IMR-90 (cell line): ENCODE measurements around the gene PRDM1. TPM values are rescaled to one million over a fixed set of nuclear protein-coding genes. Genes with fewer than 3 reads are reported as not detected.

Experiments used
- ATAC-seq: fragments of 200-7000 bp; cut with Tn5 transposase; 2 replicates; pipeline ENCODE4 v1.9.1; 2020; ENCODE audit warnings: low read depth, mild to moderate bottlenecking, moderate library complexity
- BruUV-seq: library from RNA; stranded (reverse); fragments of 400-500 nt; replicated peaks from 2 replicates; lab custom pipeline; 2021; lab: Mats Ljungman, UMichigan
- CTCF ChIA-PET: fragments of 300-600 bp; formaldehyde crosslinking; extraction: SDS; loops from one replicate; lab custom pipeline; 2021; ENCODE audit warnings: antibody characterized with exemption; lab: Yijun Ruan, JAX
- POLR2A ChIA-PET: fragments of 300-600 bp; sonication (Branson Sonifier 250); formaldehyde crosslinking; loops from one replicate; lab custom pipeline; 2022; ENCODE audit warnings: antibody characterized with exemption; ENCODE audit not compliant: unreplicated experiment; lab: Charles Lee
- DNase-seq: peaks from one replicate; pipeline ENCODE4 v3.0.0; 2013
- H2AFZ ChIP-seq: replicated peaks from 2 replicates; pipeline ENCODE3; 2013; ENCODE audit warnings: low read length, mild to moderate bottlenecking; ENCODE audit not compliant: poor library complexity
- H2AK5ac ChIP-seq: 2 replicates; pipeline ENCODE4 v1.6.1; 2013; ENCODE audit warnings: low read depth, low read length, inconsistent platforms
- H2AK9ac ChIP-seq: replicated peaks from 2 replicates; pipeline ENCODE3; 2013; ENCODE audit warnings: mild to moderate bottlenecking, low read depth, low read length, moderate library complexity; ENCODE audit not compliant: poor library complexity
- H2BK120ac ChIP-seq: 2 replicates; pipeline ENCODE4 v1.6.1; 2013; ENCODE audit warnings: low read depth, low read length, inconsistent platforms
- H2BK15ac ChIP-seq: 3 replicates; pipeline ENCODE4 v1.6.1; 2013; ENCODE audit warnings: low read depth, low read length, inconsistent platforms
- H2BK20ac ChIP-seq: 2 replicates; pipeline ENCODE4 v1.6.1; 2013; ENCODE audit warnings: low read depth, mild to moderate bottlenecking, inconsistent platforms, low read length, moderate library complexity
- H2BK5ac ChIP-seq: 2 replicates; pipeline ENCODE4 v1.6.1; 2013; ENCODE audit warnings: mild to moderate bottlenecking, low read depth, low read length, inconsistent platforms; ENCODE audit not compliant: poor library complexity, severe bottlenecking
- H3K14ac ChIP-seq: replicated peaks from 2 replicates; pipeline ENCODE4 v1.6.1; 2013; ENCODE audit warnings: low read depth, low read length, inconsistent platforms
- H3K18ac ChIP-seq: 2 replicates; pipeline ENCODE4 v1.6.1; 2013; ENCODE audit warnings: low read depth, low read length, control low read depth
- H3K23ac ChIP-seq: 2 replicates; pipeline ENCODE4 v1.6.1; 2013; ENCODE audit warnings: low read depth, low read length, inconsistent platforms
- H3K27ac ChIP-seq: 2 replicates; pipeline ENCODE4 v1.5.1; 2013; ENCODE audit warnings: mild to moderate bottlenecking, control low read depth, low read length; ENCODE audit not compliant: insufficient read depth
- H3K27me3 ChIP-seq: 2 replicates; pipeline ENCODE4 v1.6.1; 2013; ENCODE audit warnings: low read length; ENCODE audit not compliant: control insufficient read depth, insufficient read depth
- H3K36me3 ChIP-seq: 2 replicates; pipeline ENCODE4 v1.6.1; 2013; ENCODE audit warnings: low read length, mixed read lengths; ENCODE audit not compliant: control insufficient read depth, insufficient read depth
- H3K4ac ChIP-seq: 2 replicates; pipeline ENCODE4 v1.6.1; 2013; ENCODE audit warnings: low read depth, low read length, inconsistent platforms
- H3K4me1 ChIP-seq: 2 replicates; pipeline ENCODE4 v1.6.1; 2013; ENCODE audit warnings: low read length, mixed read lengths; ENCODE audit not compliant: control insufficient read depth, insufficient read depth
- H3K4me2 ChIP-seq: 2 replicates; pipeline ENCODE4 v1.6.1; 2013; ENCODE audit warnings: low read depth, mild to moderate bottlenecking, control low read depth, low read length, moderate library complexity
- H3K4me3 ChIP-seq: 2 replicates; pipeline ENCODE4 v1.5.1; 2013; ENCODE audit warnings: low read depth, mild to moderate bottlenecking, control low read depth, low read length, moderate library complexity; ENCODE audit not compliant: insufficient read depth
- H3K56ac ChIP-seq: 2 replicates; pipeline ENCODE4 v1.6.1; 2013; ENCODE audit warnings: low read length, inconsistent platforms; ENCODE audit not compliant: insufficient read depth; ENCODE audit errors: extremely low read depth
- H3K79me1 ChIP-seq, 2 experiments: 2 replicates each; pipeline ENCODE4 v1.6.1; 2013; ENCODE audit warnings: low read length in 2 of 2, inconsistent platforms in 1 of 2, low read depth in 1 of 2
- H3K9ac ChIP-seq: 2 replicates; pipeline ENCODE4 v1.6.1; 2013; ENCODE audit warnings: low read depth, low read length, control low read depth
- H3K9me1 ChIP-seq: 2 replicates; pipeline ENCODE4 v1.6.1; 2013; ENCODE audit warnings: low read length, inconsistent platforms; ENCODE audit not compliant: insufficient read depth
- H3K9me3 ChIP-seq: 2 replicates; pipeline ENCODE4 v1.6.1; 2013; ENCODE audit warnings: low read length; ENCODE audit not compliant: control insufficient read depth, insufficient read depth
- H4K20me1 ChIP-seq: 2 replicates; pipeline ENCODE4 v1.6.1; 2013; ENCODE audit warnings: low read length, inconsistent platforms; ENCODE audit not compliant: insufficient read depth
- H4K5ac ChIP-seq: 2 replicates; pipeline ENCODE4 v1.6.1; 2013; ENCODE audit warnings: mild to moderate bottlenecking, low read depth, low read length, control low read depth
- H4K8ac ChIP-seq, 2 experiments: 2 replicates each; pipeline ENCODE4 v1.6.1; 2013; ENCODE audit warnings: low read depth in 2 of 2, low read length in 2 of 2, control low read depth in 1 of 2, inconsistent platforms in 1 of 2
- H4K91ac ChIP-seq: 2 replicates; pipeline ENCODE4 v1.6.1; 2013; ENCODE audit warnings: low read depth, low read length, inconsistent platforms; ENCODE audit not compliant: insufficient read depth
- BHLHE40 ChIP-seq: fragments of 150-350 bp; IDR thresholded peaks from 2 replicates; pipeline ENCODE4 v1.6.1; 2016; ENCODE audit warnings: mild to moderate bottlenecking, low read depth, low read length
- CEBPB ChIP-seq: IDR thresholded peaks from 2 replicates; pipeline ENCODE4 v1.6.1; 2012; ENCODE audit warnings: low read depth, low read length, improper control_type of control experiment
- MAFK ChIP-seq: IDR thresholded peaks from 2 replicates; pipeline ENCODE4 v1.6.1; 2012; ENCODE audit warnings: low read depth, low read length, improper control_type of control experiment
- RCOR1 ChIP-seq: IDR thresholded peaks from 2 replicates; pipeline ENCODE4 v1.6.1; 2012; ENCODE audit warnings: mild to moderate bottlenecking, low read length, improper control_type of control experiment; ENCODE audit not compliant: insufficient replicate concordance
- SMC3 ChIP-seq: fragments of 150-350 bp; IDR thresholded peaks from 2 replicates; pipeline ENCODE4 v1.6.1; 2016; ENCODE audit warnings: low read depth, mild to moderate bottlenecking, antibody characterized with exemption, low read length, moderate library complexity
- USF2 ChIP-seq: fragments of 150-350 bp; IDR thresholded peaks from 2 replicates; pipeline ENCODE4 v1.6.1; 2017; ENCODE audit warnings: mild to moderate bottlenecking, antibody characterized with exemption, low read length, low read depth
- WGBS, 2 experiments: methylation state at CpG; one replicate each; pipeline versions ENCODE4 v1.1.5 to v1.1.7; 2013; ENCODE audit warnings: missing lambda C conversion rate in 2 of 2; ENCODE audit not compliant: insufficient read length in 1 of 2; ENCODE audit errors: extremely low coverage in 2 of 2; 5-methylcytosine and 5-hydroxymethylcytosine counted together
- dilution Hi-C: fragments of 300-500 bp; cut with HindIII; formaldehyde crosslinking; loops from one replicate; pipeline ENCODE4 v1.14.3; 2018; ENCODE audit warnings: low sequenced_read_pairs; ENCODE audit not compliant: unreplicated experiment
- in situ Hi-C: fragments of 300-500 bp; cut with MboI; formaldehyde crosslinking; loops from 3 replicates; pipeline ENCODE4 v1.14.3; 2019; ENCODE audit warnings: low sequenced_read_pairs, inconsistent platforms, mixed read lengths
- intact Hi-C: fragments of 100-400 bp; cut with micrococcal nuclease; formaldehyde crosslinking; loops from 2 replicates; pipeline ENCODE4 v1.10.0; 2022
- polyA plus RNA-seq, 3 experiments: library from polyadenylated mRNA; depleted of rRNA; stranded (reverse); fragments of >200 nt; gene quantifications; 2 replicates each; pipeline ENCODE4 v1.2.3, GENCODE V29; 2012; ENCODE audit warnings: low replicate concordance in 1 of 3
- total RNA-seq: library from RNA; depleted of rRNA; stranded (reverse); fragments of >200 nt; gene quantifications from 2 replicates; pipeline ENCODE4 v1.2.3, GENCODE V29; 2012

Gene PRDM1
- total and polyA plus RNA-seq, 2 of the 4 experiments (the other 2 are of a cell fraction) = 2.3 to 3.0 TPM

- peaks cover 4% of the 10 kb centered on the region; the same call in 1 of the 2 replicates for H3K9me1 ChIP-seq
- no peaks in the 10 kb centered on the region for H3K9me3 ChIP-seq
- no peak overlapping the region for H3K4me3 ChIP-seq
- no peaks in the 10 kb centered on the region for H3K27me3 ChIP-seq
- no peaks in the 10 kb centered on the region for H4K20me1 ChIP-seq
- no peak overlapping the region for H3K23ac ChIP-seq
- H2AFZ ChIP-seq = no peak overlapping the region
- intact Hi-C loops (no loop called here), in situ Hi-C loops (no loop called here), dilution Hi-C loops (no loop called here)
- DNase-seq (no peak), ATAC-seq (no peak)
- no peak overlapping the region for H2BK120ac ChIP-seq
- H3K4ac ChIP-seq = no peak overlapping the region
- H2AK9ac ChIP-seq = no peak overlapping the region
- H4K5ac ChIP-seq = no peak overlapping the region
- H3K79me1 ChIP-seq = no peaks in the 10 kb centered on the region
- H2BK5ac ChIP-seq = no peak overlapping the region
- H4K91ac ChIP-seq = no peak overlapping the region
- no peak overlapping the region for H3K27ac ChIP-seq
- H3K9ac ChIP-seq = no peak overlapping the region
- 90% methylated on average over 1 of the region's 11 CpGs; no CpG with 5 or more reads in 1 of the 2 experiments for WGBS, 2 experiments
- no peaks in the 10 kb centered on the region for H3K36me3 ChIP-seq
- TF ChIP-seq SMC3 (no peak), MAFK (no peak), BHLHE40 (no peak), CEBPB (no peak), USF2 (no peak), RCOR1 (no peak)
- H3K4me2 ChIP-seq = no peak overlapping the region
- H3K14ac ChIP-seq = no peak overlapping the region
- POLR2A ChIA-PET = no interaction called here
- no peak overlapping the region for H2BK20ac ChIP-seq
- CTCF ChIA-PET = no interaction called here
- H3K4me1 ChIP-seq = peaks cover 2% of the 10 kb centered on the region
- H3K56ac ChIP-seq = no peak overlapping the region
- H2AK5ac ChIP-seq = no peak overlapping the region
- H3K18ac ChIP-seq = no peak overlapping the region
- no TSS peak for BruUV-seq
- no peak overlapping the region for H4K8ac ChIP-seq
- H2BK15ac ChIP-seq = 0 out of 3 replicates have a peak overlapping the region, but pooled peaks have one; percentile 28
Measured at GRCh38 chr6:106125925-106126435, 39.8 kb downstream of the PRDM1 start.
